NCI-H187 treated with DMSO at 0.1 percent for 48 hours (cell line): ENCODE data around the gene PNLDC1.
"Not testable (repeated sequence)": the region's sequence is repeated elsewhere in the genome, so short reads cannot be mapped to it uniquely, and the experiment has no call there.

ENCODE experiments used
- DNase-seq: peaks from one replicate; lab custom pipeline; 2025; lab: John Stamatoyannopoulos, UW

PNLDC1 gene

DNA sequence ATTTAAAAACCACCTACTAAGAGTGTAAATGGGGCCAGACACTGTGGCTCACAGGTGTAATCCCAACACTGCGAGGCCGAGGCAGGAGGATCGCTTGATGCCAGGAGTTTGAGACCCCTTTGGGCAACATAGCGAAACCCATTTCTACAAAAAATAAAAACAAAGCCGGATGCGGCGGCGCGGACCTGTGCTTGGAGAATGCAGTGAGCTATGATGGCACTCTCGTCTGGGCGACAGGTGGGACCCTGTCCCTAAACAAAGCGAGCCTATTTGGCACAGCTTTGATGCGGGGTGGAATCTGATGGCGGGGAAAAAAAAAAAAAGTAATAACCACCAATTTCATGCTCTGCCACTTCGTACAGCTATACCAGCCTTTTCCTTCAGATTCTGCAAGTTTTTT lies 11.8 kb upstream of the PNLDC1 start:
- no peak for DNase-seq

DNA sequence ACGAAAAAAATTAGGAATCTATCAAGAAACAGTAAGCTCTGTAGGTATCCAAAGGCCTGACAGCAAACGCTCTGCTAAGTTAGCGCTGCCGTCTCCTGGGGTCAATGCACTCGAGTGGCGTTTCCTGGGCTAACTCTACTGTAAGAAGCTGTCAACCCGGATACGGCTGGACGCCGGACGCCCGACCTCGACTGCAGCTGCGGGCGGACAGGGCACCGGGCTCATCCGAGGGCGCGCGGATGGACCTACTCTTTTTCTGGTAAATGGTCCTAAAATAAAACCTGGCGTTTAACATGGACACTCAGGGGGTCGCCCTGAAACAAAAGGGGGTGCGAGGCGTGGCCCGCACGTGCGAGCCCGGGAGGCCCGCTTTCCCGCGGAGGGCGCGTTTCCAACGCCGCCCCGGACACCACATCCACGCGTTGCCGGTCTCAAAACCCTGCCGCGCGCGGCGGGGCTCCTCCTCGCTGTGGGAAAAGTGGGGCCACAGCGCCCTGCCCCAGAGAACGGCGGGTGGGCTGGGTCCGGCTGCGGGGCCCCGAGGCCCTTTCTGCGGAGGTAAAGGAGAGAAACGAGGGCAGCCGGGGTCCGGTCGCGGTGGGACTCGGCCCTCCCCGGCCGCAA lies 11.2 kb upstream of the PNLDC1 start:
- no peak for DNase-seq

DNA sequence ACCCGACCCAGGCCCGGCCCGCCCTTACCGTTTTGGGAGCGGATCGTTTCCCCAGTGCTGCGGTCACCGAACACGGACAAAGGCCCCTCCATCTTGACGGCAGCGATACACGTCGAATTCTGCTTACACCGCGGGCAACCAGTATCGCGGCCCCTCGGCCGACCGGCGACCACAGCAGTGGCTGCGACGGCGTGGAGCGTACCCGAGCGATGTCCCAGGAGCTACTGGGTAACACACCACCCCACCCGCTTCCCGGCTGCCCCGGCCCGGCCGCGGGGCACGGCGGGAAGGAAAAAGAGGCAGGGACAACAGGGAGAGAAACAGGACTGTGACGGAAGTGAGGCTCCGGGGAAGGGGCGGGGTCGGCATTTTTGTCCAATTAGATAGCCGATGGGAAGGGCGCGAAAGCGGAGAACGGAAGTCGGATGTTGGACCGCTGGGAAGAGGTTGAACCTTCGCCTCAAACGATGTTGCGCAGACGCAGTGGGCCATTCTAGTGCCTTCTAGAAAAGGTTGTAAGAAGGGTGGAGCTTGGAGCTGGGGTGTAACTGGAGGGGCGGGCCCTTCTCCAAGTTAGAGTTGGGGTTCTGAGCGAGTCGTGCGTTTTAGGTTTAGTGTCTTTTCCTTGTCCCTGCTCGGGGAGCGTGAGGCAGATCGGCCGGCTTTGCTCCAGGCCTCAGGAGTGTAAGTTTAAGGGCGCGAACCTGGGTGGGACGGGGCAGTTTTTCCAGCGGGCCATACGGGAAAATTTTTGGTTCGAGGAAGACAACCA lies 10.5 kb upstream of the PNLDC1 start, which contains the start of gene TCP1:
Gene TCP1, minus strand, starts transcription at position 226 of the 772 bp plus-strand sequence. Its CDS starts 134 bp downstream, at position 92.
- peak; percentile 95 for DNase-seq

DNA sequence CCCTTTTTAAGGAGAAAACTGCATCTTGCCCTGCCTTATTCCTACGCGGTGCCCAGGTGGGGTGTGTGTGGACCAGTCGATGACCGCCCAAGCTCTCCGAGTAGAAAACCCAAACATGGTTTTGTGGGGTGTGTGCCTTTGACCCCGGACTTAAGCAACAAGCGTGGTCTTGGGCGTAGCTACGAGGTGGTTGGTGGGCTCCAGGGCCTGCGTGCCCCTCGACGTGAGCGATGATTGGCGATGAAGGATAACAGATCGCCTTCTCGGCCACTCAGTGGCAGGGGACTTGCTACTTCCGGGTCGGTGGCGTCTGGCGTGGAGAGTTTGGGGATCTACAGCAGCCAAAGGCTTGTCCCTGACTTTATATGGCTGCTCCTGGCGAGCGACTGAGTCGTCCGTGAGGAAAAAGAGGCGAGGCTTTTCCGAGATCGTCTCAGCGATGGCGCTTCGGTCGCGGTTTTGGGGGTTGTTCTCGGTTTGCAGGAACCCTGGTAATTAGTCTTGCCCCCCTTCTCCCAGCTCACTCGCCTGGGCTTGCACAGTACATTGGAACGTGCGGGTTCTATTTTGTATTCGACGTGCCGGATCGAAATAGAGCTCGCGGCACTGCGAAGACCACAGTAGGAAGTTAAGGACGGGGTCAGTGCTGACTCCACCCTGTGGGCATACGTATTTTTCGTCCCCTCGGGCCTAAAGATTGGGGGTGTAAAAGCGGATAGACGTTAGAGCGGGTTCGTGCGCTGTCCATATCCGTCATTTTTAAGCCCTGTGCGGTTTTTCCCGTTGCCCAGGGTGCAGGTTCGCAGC lies 9.7 kb upstream of the PNLDC1 start, which contains the start of gene MRPL18:
Gene MRPL18, plus strand, starts transcription at position 319 of the 807 bp plus-strand sequence. Its CDS starts 121 bp downstream, at position 440.
- peak; percentile 85 for DNase-seq

DNA sequence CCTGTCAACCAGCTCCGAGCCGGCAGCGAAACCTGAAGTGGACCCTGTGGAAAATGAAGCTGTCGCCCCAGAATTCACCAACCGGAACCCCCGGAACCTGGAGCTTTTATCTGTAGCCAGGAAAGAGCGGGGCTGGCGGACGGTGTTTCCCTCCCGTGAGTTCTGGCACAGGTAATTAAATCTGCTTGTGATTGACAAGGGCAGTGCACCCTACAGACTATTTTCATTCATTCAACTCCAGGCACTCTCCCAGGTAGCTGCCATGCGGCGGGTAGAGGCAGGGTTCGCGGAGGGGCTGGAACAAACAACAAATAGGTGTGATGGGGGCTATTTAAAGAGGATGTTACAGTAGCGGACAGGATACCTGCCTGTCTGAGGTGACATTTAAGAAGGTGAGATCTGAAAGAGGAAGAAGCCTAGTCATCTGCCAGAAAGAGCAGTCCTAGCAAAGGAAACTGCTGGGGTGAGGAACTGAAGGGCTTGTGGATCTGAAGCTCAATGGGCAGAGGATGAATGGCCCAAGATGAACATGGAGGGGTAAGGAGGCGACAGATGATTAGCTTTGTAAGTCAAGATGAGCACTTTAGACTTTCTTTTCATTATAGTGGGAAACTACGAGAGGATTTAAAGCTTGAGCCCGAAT lies 9.0 kb upstream of the PNLDC1 start:
- no peak for DNase-seq

DNA sequence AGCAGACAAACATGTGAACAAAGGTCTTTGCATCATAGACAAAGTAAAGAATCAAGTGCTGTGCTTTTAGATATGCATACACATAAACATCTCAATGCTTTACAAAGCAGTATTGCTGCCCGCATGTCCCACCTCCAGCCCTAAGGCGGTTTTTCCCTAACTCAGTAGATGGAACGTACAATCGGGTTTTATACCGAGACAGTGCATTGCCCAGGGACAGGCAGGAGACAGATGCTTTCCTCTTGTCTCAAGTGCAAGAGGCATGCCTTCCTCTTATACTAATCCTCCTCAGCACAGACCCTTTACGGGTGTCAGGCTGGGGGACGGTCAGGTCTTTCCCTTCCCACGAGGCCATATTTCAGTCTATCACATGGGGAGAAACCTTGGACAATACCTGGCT lies 5.1 kb upstream of the PNLDC1 start:
- DNase-seq = not testable (repeated sequence)

DNA sequence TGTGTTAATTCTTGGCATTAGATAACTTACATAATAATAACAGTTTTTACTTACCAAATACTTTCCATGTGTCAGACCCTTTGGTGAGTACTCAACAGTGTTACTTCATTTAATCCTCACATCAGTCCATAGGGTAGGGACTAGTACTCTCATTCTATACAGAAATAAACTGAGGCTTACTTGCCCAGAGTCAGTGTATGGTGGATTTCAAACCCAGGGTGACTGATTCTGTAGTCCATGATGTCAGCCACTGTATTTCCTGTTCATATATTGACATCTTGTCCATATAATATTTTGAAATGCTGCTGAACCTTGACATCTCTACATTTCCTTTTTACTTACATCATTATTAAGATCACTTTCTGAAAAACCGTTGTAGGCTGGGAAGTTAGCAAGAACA lies 2.5 kb upstream of the PNLDC1 start:
- DNase-seq = no peak

DNA sequence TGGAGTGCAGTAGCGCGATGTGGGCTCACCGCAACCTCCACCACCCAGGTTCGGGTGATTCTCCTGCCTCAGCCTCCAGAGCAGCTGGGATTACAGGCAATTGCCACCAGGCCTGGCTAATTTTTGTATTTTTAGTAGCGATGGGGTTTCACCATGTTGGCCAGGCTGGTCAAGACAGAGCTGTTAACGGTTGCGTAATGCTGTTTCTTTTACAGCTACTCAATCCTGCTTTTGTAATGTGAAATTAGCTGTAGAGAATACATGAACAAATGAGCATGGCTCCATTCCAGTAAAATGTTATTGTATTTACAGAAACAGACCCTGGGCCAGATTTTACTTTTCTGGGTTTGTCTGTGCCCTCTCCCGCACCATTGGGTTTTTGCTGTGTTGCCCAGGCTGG lies 1.9 kb downstream of the PNLDC1 start:
- no peak for DNase-seq

DNA sequence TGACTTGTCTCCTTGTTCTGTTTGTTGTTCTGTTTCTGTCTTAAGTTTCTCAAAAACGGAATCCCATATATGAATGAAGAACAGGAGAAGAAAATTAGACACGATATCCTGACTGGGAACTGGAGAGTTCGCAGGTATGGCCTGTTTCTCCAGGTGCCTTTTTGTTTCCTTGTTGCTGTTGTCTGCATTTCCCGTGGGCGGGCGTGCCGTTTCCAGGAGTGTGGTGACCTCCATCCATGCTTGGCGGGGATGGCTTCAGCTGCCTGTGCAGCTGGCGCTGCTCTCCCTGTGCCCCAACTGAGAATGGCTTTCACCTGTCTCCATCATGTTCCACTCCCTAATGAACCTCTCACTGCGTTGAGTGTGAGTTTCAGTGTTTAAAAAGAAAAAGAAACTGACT lies 4.4 kb downstream of the PNLDC1 start:
- DNase-seq = no peak

DNA sequence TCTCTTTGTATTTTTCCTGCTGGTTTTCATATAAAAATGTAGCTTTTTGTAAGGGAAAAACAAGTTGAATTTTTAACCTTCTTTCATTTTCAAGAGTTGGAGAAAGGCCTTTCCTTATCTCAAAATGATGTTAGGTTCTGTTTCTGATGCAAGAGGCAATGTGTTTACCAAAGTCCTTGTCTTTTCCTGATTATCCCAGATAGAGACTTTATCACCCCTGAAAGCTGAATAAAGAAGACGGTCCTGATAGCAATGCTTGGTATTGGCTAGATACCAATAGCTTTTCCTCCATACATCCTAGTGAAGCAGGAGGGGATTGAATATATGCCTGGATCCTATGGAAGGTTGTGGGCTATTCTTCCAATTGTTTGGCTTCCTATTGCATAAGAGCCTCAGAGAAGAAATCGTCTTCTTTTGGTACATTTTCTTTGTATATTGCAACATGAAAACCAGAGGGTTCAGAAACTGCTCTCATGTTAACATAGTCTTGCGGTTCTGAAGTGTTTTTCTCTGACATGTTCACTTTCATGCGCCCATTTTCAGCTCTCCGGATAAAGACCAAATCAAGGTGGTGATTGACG lies 5.5 kb downstream of the PNLDC1 start:
- no peak for DNase-seq

DNA sequence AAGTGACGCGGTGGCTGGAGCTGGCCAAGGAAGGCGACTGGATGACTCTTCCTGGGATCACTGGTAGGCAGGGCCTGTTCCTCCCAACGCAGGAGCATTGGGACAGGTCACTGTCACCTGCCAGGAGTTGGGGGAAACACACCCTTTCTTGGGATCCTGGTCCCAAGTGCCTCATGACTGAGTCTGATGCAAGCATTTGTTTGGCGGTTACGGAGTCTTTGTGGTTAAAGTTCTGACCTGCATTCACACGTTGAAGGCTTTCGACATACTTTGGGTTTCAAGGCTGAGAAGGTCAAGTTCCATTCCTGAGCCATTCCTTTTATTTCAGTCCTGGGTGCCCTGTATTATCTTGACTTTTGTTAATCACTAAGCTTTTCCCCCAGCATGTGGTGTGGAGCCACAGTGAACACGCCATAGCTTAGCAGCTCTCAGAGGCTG lies 6.0 kb downstream of the PNLDC1 start:
- no peak for DNase-seq

DNA sequence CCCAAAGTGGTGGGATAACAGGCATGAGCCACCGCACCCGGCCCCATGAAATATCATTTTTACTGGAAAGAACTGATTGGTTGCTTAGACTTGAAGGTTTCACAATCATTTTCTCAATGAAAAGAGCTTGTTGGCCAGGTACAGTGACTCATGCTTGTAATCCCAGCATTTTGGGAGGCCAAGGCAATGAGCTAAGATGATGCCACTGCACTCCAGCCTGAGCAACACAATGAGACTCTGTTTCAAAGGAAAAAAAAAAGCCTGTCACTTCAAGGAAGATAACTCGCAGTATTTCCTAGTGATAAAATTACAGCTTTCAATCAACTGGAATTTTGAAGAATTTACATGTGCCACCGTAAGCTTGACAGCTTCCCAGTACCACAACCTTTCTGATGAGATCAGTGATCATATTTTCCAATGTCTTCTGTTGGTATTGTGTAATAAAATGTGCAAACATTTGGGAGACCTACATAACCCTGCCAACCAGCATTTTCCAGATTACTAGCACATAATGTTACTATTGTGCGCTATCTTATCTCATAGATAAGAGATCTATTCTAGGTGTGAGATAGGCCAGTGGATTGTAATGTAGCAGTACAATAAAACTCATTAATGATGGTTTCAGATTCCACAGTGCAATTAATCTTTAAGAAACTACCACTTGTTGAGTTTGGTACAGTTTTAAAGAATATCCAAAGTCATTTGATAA lies 7.2 kb downstream of the PNLDC1 start:
- DNase-seq = no peak

DNA sequence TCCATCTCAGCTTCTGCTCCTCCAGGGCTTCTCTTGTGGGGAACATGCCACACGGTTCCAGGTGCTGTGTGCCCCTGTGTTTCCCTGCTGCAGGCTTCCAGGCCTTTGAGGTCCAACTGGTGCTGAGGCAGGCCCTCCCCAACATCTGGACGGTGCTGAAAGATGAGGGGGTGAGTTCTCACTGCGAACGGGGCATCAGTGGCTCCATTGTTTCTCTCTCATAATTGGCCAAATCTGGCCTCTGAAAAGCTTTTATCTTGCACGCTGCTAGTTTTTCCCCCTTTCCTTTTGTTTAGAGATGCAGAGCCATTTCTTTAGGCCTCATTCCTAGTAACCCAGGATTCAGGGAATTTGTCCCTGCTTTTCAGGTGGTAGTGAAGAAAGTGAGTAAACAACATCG lies 8.6 kb downstream of the PNLDC1 start:
- DNase-seq = no peak

DNA sequence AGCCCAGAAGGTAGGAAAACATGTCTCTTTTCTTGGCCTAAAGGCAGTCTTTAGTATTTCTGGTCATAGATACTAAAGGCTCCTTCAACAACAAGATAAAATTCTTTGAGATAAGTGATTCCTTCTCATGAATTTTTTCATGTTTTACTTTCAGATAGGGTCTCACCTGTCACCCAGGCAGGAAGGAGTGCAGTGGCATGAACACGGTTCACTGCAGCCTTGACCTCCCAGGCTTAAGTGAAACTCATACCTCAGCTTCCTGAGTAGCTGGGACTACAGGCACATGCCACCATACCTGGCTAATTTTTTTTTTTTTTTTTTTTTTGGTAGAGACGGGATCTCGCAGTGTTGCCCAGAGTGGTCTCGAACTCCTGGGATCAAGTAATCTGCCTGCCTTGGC lies 9.1 kb downstream of the PNLDC1 start:
- DNase-seq = no peak

DNA sequence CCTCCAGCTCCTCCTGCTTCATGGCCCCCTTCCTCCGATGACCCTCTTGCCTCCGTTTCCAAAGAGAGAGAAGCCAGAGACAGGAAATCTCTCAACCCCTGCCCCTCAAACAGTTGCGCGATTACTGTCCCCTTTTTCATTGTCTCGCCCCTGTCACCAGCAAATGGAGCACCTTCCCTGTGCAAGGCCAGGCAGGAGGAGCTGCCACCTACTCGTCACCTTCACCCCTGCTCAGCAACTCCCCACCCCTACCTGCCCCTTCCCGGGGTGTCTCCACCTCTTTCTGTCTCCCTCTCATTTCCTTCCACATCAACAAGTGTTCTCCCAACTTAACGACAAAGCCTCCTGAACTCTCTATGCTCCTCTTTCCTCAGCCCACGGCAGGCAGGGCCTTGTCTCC lies 13.7 kb downstream of the PNLDC1 start:
- DNase-seq = no peak

DNA sequence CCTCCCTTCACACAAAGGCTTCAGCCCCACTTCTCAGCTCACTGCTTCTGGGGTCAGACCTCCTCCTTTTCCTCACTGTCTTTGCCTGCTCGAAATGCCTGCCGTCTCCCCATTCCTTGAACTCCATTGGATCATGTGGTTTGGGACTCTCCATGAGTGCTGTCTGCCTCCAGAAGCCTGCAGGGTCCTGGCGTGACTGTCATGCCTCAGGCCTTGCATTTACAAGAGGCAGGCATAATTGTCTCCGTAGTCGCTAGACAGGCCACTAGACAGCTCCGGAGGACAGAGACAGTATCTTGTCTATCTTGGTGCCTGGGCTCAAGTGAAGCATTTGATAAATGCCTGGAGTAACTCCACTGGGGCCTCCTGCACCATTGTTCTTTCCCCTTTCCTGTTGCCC lies 15.3 kb downstream of the PNLDC1 start:
- no peak for DNase-seq

DNA sequence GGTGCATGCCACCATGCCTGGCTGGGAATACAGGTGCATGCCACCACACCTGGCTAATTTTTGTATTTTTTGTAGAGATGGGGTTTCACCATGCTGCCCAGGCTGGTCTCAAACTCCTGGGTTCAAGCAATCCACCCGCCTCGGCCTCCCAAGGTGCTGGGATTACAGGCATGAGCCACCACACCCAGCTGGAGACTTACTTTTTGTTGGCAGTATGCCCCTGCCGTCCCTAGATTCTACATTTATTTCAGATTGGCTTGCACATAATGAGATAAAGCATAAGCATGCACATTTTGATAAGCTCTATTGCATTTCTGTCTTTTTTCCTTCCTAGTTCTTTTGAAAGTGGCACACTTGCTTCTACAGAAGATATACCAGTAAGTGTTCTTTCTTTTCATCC lies 16.7 kb downstream of the PNLDC1 start:
- not testable (repeated sequence) for DNase-seq

DNA sequence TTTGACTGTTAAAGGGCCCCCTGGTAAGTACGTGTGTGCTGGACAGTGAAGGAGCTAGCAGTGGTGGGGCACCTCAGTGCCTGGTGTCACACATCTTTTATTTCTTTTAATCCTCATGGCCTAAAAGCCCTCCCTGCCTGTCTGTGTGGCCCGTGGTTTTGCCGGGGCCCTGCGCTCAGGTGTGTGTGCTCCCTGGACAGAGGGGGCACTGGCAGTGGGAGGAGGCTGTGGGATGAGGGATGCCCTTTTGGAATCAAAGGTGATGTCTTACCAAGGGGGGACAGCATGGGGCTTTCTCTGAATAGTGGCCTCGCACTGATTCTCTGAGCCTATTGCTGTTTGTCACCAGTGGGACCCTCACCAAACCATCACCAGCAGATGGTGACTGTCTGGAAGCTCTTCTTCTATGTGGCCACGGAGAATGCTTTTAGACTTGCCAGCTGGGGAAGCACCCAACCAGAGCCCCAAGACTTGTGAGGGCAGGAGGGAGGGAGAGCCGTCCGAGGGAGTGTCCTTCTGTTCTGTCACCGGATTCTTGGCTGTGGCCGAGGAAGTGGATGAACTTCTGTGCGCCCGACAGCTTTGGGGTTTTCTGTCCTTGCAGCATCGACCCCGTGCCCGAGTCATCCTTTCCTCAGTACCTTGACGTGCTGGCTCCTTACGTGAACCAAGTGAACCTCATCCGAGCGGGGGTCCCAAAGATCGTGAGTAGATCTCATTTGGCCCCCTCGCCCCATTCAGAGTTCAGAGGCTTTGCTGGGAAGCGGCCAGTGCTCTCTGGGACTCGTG lies 18.1 kb downstream of the PNLDC1 start:
- no peak for DNase-seq

DNA sequence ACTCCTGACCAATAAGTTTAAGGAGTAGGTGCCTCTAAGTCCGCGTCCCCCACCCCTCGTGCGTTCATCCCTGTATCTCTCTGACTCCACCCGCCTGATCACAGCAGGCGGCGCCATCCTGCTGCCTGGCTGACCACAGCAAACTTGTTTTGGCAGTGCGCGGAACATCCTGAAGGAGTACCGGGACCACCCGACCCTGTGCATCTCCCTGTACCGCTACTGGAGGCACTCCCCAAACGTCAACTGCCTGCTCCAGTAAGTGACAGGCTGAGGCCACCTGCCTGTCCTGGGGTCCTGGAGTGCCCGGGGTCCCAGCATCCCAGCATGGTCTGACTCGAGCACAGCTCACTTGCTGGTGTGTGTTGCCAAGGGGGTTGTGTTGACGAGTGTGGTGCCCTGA lies 19.0 kb downstream of the PNLDC1 start:
- DNase-seq = no peak

DNA sequence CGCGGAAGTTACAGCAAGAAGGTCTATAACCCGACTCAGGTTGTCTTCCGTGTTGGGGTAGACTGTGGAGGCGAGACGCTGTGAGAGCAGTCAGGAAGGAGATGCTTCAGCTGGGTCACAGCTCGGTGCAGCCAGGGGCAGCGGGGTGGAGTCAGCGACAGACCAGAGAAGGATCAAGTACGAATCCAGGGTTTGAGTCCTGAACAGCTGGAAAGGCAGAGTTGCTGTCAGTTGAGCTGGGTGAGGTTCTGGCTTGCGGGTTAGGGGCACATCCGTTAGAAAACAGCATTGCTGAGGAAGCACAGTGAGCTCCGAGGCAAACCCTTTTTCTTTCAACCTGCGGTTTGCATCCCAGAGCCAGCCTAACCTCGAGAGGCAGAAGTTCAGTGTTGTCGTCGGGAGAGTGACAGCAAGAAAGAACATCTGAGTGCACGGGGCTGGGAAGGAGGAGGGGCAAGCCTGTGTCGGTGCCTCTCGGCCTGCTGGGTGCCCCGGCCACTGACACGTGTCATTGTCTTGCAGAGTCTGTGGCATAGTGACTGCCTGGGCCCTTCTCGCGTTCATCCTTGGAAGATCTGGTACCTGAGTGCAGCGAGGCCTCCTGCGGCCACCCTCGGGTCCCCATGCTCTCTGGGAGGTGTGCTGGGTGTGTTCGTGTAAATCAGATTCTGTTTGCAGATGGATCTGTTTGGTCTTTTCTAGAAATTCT lies 20.0 kb downstream of the PNLDC1 start:
- DNase-seq = no peak
